ENCODE measurements around the gene LIX1.

Gene LIX1

DNA sequence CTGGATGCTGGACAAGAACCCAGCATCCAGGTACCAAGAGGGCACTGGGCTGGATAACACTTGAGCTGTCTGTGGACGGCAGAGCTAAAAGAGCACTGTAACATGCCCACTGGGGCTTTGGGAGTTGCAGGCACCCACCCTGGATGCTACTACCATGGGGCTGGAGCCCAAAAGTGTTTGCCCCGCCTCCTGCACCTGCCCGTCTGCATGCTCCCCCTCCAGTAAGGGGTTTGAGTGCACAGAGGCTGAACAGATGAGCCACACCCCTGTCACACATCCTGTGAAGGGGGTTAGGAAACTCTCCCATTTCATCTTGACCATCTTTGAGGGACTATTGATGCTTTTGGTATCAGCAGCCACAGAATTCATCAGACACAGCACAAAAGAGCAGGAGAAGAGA is 69.0 kb downstream of the LIX1 start:
- no peak for DNase-seq (ENCODE audit: low read depth)

DNA sequence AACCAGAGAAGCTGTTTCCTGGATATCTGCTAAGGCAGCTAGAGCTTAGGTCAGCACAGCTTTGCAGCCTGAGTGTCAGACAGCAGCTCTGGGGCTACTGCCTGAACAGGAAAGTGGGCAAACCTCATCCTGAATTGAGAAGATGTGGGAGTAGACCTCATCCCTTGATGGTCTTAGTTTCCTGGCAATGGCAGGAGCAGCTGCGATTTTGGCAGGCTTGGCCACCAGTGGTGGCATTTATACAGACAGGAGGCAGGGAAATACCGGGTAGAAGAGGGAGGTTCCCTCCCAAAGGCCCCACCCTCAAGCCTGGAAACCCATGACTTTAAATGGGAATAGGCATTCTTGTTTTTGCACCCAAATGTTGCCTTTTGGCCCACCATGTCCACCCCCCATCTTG is 69.7 kb downstream of the LIX1 start:
- no peak for DNase-seq (ENCODE audit: low read depth)

DNA sequence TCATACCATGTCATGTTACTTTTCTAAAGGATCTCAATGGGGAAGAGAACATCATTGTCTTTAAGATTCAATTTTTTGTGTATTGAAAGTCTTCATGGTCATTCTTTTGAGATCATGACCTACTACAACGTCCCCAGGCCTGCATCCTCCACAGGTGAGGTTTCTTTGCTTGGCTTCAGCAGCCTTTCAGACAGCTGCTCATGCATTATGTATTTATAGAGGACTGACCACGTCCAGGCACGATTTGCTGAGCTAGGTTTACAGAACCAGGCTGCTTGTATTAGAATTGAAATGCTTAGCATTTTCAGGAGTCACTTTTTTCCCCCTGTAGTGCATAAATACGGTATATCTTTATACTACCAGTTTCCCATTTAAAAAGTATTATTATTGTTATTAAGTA is 70.4 kb downstream of the LIX1 start:
- no peak for DNase-seq (ENCODE audit: low read depth)

DNA sequence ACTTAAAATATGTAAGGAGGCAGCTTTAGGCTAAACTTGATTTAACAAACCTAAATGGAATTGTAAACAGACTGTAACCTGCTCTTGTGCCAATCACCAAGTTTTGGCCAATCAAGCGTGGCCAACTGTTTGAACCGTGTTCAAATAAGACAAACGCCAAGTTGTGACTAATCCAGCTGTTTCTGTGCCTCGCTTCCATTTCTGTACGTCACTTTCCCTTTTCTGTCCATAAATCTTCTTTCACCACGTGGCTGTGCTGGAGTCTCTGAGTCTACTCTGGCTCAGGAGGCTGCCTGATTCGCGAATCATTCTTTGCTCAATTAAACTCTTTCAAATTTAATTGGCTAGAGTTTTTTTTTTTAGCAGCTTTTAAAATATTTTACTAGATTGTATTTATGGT is 71.3 kb downstream of the LIX1 start:
- no peak for DNase-seq (ENCODE audit: low read depth)

DNA sequence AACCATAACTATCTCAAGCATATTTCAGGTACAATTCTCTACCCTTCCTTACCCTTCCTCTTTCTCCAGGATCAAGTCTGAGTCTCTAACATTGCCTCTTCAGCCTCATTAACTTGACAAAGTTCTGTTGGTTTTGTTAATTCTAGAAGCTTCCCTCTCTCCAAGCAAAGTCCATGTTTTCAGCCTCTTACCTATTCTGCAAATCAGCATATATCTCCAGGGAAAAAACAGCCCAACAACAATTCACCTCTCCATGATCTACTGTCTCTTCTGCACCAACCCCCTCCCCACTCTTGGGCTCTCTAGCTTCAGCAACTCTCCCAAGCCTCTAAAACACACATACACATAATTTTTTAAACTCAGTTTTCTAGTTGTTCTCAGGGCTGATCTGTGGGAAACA is 72.2 kb downstream of the LIX1 start:
- no peak for DNase-seq (ENCODE audit: low read depth)

DNA sequence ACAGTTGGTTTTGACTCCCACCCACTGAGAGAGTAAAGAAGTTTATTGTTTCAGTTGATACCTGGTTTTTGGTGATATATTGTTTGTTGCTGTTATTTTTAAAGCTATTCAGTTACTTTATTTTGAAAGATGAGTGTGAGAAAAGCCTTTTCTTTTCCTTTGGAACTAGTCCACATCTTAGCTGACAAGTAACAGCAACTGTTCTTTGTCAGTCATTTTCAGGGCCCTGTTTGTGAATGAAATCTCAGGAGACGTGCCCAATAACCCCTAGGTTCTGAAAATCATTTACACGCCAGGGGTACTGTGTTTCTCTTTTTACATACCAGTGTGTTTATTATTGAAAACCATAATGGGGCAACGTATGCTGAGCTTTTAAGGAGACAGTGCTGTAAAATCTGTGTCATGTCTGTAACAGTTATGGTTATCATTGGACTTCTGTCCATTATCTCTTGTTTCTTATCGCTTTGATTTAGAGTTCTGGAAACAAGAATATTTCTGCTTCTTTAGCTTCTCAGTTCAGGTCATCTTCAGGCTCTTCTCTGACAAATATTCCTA is 75.0 kb downstream of the LIX1 start:
- no peak for DNase-seq (ENCODE audit: low read depth)

DNA sequence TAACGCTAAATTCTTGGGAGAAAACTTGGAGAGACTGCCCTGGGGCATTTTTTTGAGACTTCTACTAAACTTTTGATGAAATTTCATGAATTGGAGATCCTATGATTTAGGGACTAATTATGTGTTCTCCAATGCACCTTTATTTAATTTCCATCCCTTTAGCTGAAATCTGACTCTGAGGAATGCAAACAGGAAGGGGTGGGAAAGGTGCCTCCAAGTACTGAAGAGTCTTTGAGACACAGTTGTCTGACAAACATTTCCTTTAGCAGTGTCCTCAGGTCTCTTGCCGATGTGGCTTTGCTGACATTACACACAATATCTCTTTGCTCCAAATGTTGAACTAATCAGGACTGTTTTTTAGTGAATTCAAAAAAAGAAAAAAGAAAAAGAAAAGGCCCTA is 76.9 kb downstream of the LIX1 start:
- DNase-seq (ENCODE audit: low read depth) = no peak

DNA sequence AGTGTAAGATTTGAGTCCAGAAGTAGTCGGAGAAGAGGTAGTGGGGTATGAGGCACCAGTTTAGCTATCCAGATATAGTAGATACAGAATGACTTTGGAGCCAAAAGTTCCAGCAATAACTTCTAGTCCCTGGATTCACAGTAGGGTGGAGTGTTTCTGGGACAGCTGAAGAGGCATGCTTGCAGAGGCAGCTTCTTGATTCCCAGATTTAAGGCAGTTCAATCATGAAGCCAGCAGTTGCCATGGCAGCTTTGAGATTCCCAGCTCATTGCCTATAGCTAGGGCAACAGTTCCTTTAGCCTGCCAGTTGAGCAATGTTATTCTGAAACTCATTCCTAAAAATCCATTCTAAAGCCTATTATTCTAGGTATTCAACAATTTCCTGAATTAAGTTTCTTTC is 79.2 kb downstream of the LIX1 start:
- DNase-seq (ENCODE audit: low read depth) = no peak

DNA sequence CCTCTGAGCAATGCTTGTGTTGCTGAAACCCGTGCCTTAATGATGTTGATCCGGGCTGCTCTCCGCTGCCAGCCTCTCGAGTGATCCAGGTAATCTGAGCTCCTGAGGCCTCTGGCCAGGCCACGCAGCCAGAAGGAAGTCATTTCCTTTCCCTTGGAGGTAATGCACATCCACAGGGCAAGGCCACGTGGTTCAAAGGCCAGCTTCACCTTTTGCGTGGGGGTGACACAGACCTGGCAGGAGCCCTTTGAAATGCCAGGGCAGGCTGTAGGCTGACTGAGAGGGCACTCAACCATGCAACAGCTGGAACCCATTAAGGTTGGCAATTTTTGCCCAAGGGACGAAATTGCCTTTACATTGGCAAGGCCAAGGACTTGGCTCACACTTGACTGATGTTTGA is 80.4 kb downstream of the LIX1 start:
- DNase-seq (ENCODE audit: low read depth) = no peak

DNA sequence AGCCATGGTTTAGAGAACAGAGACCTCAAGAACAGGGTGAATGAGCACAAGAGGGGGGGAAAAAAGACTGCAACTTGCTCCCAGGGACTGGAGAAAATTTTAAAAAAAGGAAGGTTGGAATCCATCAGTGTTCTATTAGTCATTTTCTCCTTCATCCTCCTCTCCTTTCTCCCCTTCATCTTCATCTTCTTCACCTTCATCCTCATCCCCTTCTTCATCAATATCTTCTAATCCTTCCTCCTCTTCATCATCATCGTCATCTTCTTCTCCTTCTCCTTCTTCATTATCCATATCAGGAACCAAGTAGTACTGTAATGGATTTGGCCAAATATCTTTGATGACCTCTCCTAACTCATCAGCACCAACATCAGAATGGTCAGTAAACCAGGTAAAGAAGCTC is 86.1 kb downstream of the LIX1 start:
- DNase-seq (ENCODE audit: low read depth) = no peak

DNA sequence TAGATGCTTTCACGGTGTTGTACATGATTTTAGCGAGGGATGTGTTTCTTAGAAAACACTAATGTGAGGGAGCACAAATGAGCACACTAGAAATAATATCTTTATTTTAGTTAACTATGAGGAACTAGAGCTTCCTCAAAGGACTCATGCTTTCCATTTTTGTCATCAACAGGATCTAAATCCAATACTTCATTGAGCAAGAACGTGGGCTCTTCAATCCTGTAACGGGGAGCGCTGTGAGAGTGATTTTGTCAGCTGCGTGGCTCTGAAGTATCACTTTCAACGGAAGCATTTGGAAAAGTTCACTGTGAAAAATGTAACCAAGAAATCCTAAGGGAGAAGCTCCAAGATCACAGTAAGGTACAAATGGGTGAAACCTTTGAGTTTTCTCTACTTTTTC is 93.2 kb downstream of the LIX1 start:
- no peak for DNase-seq (ENCODE audit: low read depth)

DNA sequence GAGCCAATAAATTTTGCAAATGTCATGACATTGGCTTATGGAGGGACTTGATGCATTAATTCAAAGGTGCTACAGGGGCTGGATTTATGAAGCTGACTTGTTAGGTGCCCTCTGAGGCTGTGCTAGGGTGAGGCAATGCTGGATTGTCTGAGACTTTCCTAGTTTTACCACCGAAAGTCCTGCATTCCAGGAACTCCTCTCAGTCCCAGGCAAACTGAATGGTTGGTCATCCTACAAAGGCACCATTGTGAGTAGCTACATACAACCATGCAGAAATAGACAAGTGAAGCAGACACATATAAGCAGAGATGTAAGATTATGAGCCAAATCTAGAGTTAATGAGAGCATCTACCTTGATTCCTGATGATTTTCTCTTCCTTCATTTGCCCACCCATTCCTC is 95.3 kb downstream of the LIX1 start:
- DNase-seq (ENCODE audit: low read depth) = no peak

DNA sequence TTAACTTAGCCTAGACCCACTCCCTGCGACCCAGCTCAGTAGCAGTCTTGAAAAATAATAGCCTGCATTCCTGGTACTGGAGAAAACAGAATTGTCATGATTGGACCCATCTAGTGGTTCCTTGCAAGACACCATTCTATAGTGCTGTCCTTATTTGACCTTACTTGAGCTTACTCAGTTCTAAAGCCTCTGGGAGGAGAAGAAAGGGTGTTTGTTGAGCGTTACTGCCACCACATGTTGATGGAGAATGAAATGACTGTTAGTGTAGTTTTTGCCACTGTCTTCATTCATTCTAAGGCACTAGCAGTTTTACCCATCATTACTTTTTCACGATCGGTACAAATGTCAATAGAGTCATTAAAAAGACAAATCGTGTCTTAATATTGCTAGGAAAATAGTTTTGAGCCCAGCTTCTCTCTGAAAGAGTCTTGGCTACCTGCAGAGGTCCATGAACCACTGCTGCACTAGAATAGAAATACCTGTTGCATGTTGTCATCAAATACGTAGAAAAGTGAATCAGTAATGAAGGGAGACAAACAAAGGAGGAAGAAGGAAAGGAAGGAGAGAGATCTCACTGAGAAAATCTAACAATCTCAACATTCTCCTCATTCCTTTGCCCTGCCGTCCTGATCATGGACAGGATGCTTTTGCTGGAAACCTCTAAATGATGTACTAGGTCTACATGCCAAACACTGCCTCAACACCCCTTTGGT is 96.0 kb downstream of the LIX1 start:
- no peak for DNase-seq (ENCODE audit: low read depth)

DNA sequence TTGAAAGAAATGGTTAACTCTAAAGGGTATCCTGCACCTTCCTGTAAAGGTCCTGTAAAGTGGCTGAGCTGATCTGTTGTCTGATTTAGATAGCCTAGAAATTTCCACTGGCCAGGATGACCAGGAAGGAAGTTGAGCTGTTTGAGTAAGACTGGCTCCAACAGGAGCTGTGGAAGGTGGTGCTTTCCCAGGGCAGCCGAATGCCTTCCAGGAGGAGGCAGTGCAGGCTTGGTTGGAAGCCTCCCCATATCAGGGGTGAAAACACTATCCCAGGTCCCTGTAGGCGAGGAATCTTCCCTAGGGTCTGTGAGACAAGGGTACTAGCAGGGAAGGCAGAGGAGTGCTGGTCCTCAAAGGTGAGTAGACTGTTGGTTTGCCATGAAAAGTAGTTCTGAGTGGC is 98.4 kb downstream of the LIX1 start:
- no peak for DNase-seq (ENCODE audit: low read depth)

DNA sequence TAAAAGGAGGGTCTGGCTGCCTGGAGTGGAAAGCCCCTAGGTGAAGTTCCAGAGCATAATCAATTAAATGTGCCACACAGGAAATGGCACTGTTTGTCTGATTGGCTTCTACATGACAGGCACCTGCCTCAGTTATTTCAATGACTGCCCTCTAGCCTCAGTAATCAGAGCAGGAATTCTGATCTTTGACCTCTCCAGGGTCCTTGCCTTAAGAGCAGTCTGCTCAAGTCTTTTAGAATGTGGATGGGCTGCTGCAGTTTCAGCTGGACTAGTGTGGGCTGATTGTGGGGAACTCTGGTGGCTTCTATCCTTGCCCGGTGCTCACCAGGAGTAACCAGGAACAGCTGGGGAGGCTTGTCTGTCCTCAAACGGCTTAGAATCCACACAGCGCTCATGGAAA is 98.9 kb downstream of the LIX1 start:
- DNase-seq (ENCODE audit: low read depth) = no peak

DNA sequence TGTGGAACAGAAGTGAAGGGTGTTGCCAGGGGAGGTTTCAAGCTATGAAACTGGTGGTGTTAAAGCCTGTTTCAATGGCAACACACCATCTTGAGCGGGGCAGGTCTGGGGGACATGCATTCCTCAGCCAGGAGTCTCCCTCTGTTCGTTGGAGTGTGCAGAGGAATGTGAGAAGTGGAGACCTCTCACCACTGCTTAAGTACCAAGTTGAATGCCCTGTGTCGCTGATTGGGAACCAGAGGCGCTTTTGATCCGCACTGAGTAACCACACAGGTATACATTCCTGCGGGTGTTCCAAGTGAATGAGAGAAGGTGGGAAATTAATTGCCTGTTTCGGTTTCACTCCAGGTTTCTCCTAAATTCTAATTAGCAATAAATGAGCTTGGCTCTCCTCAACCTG is 99.4 kb downstream of the LIX1 start:
- no peak for DNase-seq (ENCODE audit: low read depth)

All from HS-27A (cell line).